ENCODE data around the gene ADCK2.
"Not testable (repeated sequence)": the region's sequence is repeated elsewhere in the genome, so short reads cannot be mapped to it uniquely, and the experiment has no call there.

Gene ADCK2

DNA sequence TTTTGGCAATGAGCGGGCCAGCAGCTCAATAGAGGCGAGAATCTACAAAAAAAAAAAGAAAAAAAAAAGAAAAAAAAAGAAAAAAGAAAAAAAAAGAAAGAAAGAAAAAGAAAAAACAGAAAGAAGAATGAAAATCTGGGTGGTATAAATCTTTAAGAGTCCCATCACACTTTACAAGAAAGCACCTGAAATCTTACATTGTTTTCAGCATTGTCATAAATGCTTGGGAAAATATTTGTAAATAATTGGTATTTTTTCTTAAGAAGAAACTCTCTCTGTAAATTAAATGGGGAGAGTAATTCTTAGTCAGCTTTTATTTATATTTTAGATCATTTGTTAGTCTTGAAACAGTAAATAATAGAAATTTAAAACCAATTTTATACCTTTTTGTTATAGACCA, 62.0 kb downstream of the ADCK2 start:
- no peak for ATAC-seq
- TF ChIP-seq SNAI2 (CRISPR knock-in tag; IDR thresholded peaks at IDR 0.05) (no peak), ZFP3 (CRISPR knock-in tag; IDR thresholded peaks at IDR 0.05) (no peak), CSDC2 (CRISPR knock-in tag; IDR thresholded peaks at IDR 0.05) (no peak), RARB (CRISPR knock-in tag; IDR thresholded peaks at IDR 0.05) (no peak), TOX (CRISPR knock-in tag; IDR thresholded peaks at IDR 0.05; ENCODE audit: borderline replicate concordance) (no peak), ZNF565 (CRISPR knock-in tag; conservative IDR thresholded peaks at IDR 0.05; ENCODE audit: low read depth) (no peak), OSR1 (CRISPR knock-in tag; IDR thresholded peaks at IDR 0.05) (no peak), TCF4 (CRISPR knock-in tag; IDR thresholded peaks at IDR 0.05; ENCODE audit: borderline replicate concordance) (no peak), PPARA (CRISPR knock-in tag; IDR thresholded peaks at IDR 0.05; ENCODE audit: borderline replicate concordance) (no peak), ZNF70 (CRISPR knock-in tag; IDR thresholded peaks at IDR 0.05) (no peak)
- TF ChIP-seq, protein P1, sequence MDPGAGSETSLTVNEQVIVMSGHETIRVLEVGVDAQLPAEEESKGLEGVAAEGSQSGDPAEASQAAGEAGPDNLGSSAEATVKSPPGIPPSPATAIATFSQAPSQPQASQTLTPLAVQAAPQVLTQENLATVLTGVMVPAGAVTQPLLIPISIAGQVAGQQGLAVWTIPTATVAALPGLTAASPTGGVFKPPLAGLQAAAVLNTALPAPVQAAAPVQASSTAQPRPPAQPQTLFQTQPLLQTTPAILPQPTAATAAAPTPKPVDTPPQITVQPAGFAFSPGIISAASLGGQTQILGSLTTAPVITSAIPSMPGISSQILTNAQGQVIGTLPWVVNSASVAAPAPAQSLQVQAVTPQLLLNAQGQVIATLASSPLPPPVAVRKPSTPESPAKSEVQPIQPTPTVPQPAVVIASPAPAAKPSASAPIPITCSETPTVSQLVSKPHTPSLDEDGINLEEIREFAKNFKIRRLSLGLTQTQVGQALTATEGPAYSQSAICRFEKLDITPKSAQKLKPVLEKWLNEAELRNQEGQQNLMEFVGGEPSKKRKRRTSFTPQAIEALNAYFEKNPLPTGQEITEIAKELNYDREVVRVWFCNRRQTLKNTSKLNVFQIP (CRISPR knock-in tag; IDR thresholded peaks at IDR 0.05; ENCODE audit: borderline replicate concordance, low read depth) = no peak

DNA sequence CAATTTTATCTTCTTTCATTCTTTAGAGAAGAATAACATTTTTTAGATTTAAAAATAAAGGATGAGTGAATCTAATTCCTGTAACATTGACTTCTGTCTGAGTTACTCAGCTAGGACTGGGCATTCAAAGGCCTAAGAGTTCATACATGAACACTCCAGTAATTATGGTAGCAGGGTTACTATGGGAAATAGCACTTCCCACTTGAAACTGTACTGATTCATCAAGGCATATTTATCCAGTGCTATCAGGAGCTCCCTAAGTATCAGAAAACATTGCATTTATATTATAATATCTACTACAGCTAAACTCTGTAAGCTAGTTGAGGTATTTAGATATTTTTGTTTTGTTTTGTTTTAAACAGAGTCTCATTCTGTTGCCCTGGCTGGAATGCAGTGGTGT, 65.5 kb downstream of the ADCK2 start:
- TF ChIP-seq, protein P2, sequence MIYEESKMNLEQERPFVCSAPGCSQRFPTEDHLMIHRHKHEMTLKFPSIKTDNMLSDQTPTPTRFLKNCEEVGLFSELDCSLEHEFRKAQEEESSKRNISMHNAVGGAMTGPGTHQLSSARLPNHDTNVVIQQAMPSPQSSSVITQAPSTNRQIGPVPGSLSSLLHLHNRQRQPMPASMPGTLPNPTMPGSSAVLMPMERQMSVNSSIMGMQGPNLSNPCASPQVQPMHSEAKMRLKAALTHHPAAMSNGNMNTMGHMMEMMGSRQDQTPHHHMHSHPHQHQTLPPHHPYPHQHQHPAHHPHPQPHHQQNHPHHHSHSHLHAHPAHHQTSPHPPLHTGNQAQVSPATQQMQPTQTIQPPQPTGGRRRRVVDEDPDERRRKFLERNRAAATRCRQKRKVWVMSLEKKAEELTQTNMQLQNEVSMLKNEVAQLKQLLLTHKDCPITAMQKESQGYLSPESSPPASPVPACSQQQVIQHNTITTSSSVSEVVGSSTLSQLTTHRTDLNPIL (CRISPR knock-in tag; IDR thresholded peaks at IDR 0.05; ENCODE audit: low read depth) = no peak
- TF ChIP-seq ARNTL (CRISPR knock-in tag; IDR thresholded peaks at IDR 0.05; ENCODE audit: borderline replicate concordance, low read depth) (no peak), ZC3H10 (CRISPR knock-in tag; IDR thresholded peaks at IDR 0.05) (no peak), ZNF8 (CRISPR knock-in tag; IDR thresholded peaks at IDR 0.05) (no peak)
- TF ChIP-seq, protein P1 (CRISPR knock-in tag; IDR thresholded peaks at IDR 0.05; ENCODE audit: borderline replicate concordance, low read depth) = no peak
- TF ChIP-seq, protein P3, sequence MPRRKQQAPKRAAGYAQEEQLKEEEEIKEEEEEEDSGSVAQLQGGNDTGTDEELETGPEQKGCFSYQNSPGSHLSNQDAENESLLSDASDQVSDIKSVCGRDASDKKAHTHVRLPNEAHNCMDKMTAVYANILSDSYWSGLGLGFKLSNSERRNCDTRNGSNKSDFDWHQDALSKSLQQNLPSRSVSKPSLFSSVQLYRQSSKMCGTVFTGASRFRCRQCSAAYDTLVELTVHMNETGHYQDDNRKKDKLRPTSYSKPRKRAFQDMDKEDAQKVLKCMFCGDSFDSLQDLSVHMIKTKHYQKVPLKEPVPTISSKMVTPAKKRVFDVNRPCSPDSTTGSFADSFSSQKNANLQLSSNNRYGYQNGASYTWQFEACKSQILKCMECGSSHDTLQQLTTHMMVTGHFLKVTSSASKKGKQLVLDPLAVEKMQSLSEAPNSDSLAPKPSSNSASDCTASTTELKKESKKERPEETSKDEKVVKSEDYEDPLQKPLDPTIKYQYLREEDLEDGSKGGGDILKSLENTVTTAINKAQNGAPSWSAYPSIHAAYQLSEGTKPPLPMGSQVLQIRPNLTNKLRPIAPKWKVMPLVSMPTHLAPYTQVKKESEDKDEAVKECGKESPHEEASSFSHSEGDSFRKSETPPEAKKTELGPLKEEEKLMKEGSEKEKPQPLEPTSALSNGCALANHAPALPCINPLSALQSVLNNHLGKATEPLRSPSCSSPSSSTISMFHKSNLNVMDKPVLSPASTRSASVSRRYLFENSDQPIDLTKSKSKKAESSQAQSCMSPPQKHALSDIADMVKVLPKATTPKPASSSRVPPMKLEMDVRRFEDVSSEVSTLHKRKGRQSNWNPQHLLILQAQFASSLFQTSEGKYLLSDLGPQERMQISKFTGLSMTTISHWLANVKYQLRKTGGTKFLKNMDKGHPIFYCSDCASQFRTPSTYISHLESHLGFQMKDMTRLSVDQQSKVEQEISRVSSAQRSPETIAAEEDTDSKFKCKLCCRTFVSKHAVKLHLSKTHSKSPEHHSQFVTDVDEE (CRISPR knock-in tag; IDR thresholded peaks at IDR 0.05) = no peak
- no peak for ATAC-seq

DNA sequence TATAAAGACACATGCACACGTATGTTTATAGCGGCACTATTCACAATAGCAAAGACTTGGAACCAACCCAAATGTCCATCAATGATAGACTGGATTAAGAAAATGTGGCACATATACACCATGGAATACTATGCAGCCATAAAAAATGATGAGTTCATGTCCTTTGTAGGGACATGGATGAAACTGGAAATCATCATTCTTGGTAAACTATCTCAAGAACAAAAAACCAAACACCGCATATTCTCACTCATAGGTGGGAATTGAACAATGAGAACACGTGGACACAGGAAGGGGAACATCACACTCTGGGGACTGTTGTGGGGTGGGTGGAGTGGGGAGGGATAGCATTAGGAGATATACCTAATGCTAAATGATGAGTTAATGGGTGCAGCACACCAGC, 70.5 kb downstream of the ADCK2 start:
- ATAC-seq = not testable (repeated sequence)

DNA sequence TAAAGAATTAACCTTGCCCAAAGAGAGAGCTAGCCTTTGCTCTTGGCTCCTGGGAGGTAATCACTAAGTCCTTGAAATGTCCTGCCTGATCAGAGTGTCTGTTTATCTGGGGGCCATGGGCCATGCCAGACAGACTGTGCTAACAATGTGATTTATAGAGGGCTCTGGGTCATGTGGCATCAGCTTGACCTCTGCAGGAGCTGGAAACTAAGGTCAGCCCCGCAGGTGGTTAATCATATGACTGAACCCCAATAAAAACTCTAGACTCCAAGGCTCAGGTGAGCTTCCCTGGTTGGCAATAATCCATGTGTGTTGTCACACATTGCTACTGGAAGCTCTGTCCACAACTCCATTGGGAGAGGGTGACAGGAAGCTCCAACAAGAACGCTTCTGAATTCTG, 71.3 kb downstream of the ADCK2 start:
- no peak for ATAC-seq
- TF ChIP-seq OSR1 (CRISPR knock-in tag; IDR thresholded peaks at IDR 0.05) = no peak
- TF ChIP-seq ZFP30 (CRISPR knock-in tag; IDR thresholded peaks at IDR 0.05) = no peak
- TF ChIP-seq ZNF565 (CRISPR knock-in tag; conservative IDR thresholded peaks at IDR 0.05; ENCODE audit: low read depth) = no peak
- TF ChIP-seq ESRRG (CRISPR knock-in tag; IDR thresholded peaks at IDR 0.05) = no peak
- TF ChIP-seq, protein P2 (CRISPR knock-in tag; IDR thresholded peaks at IDR 0.05; ENCODE audit: low read depth) = no peak
- no peak for TF ChIP-seq BACH2 (CRISPR knock-in tag; IDR thresholded peaks at IDR 0.05; ENCODE audit: borderline replicate concordance)
- no peak for TF ChIP-seq SNAI2 (CRISPR knock-in tag; IDR thresholded peaks at IDR 0.05)
- TF ChIP-seq ZNF8 (CRISPR knock-in tag; IDR thresholded peaks at IDR 0.05) = no peak
- TF ChIP-seq, protein P4, sequence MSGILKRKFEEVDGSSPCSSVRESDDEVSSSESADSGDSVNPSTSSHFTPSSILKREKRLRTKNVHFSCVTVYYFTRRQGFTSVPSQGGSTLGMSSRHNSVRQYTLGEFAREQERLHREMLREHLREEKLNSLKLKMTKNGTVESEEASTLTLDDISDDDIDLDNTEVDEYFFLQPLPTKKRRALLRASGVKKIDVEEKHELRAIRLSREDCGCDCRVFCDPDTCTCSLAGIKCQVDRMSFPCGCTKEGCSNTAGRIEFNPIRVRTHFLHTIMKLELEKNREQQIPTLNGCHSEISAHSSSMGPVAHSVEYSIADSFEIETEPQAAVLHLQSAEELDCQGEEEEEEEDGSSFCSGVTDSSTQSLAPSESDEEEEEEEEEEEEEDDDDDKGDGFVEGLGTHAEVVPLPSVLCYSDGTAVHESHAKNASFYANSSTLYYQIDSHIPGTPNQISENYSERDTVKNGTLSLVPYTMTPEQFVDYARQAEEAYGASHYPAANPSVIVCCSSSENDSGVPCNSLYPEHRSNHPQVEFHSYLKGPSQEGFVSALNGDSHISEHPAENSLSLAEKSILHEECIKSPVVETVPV (CRISPR knock-in tag; IDR thresholded peaks at IDR 0.05) = no peak
- TF ChIP-seq TCF4 (CRISPR knock-in tag; IDR thresholded peaks at IDR 0.05; ENCODE audit: borderline replicate concordance) = no peak
- TF ChIP-seq TOX (CRISPR knock-in tag; IDR thresholded peaks at IDR 0.05; ENCODE audit: borderline replicate concordance) = no peak
- TF ChIP-seq RARB (CRISPR knock-in tag; IDR thresholded peaks at IDR 0.05) = no peak
- TF ChIP-seq ZNF70 (CRISPR knock-in tag; IDR thresholded peaks at IDR 0.05) = no peak
- TF ChIP-seq PPARA (CRISPR knock-in tag; IDR thresholded peaks at IDR 0.05; ENCODE audit: borderline replicate concordance) = no peak
- TF ChIP-seq, protein P3 (CRISPR knock-in tag; IDR thresholded peaks at IDR 0.05) = no peak
